ENCODE data around the gene KIF26A. TPM values are rescaled to one million over a fixed set of nuclear protein-coding genes. Genes with fewer than 3 reads are reported as not detected.
A peak's percentile ranks its signal among the peaks of the same experiment; 100 is the strongest.

KIF26A gene
- total RNA-seq, 6 donors from 2014 or later: 1.8 to 7.3 (median 3.5) TPM

- Histone ChIP-seq H3K27me3 (no peaks in the 10 kb centered on the region), H3K36me3 (peaks cover 0 to 12% (median 0%) of the 10 kb centered on the region in 4 donors), H3K4me1 (peaks cover 7 to 18% (median 15%) of the 10 kb centered on the region in 4 donors), H3K27ac (no peak overlapping the region), H3K4me3 (no peak overlapping the region), H3K9me3 (no peaks in the 10 kb centered on the region)
- TF ChIP-seq POLR2A (IDR thresholded peaks at IDR 0.05): no peak
- no peak for TF ChIP-seq CTCF (IDR thresholded peaks at IDR 0.05)
- TF ChIP-seq POLR2AphosphoS5 (IDR thresholded peaks at IDR 0.05): no peak
- DNase-seq: peak in 1 of 2 donors; percentile 74
- 50 to 88% methylated on average over 2 to 6 of the region's 15 CpGs for WGBS, 2 donors
- ATAC-seq (ENCODE audit: low FRiP score in 2 of 2): no peak
These were observed 15.9 kb downstream of the KIF26A start for GRCh38 chr14:104154246-104154645.

- Histone ChIP-seq H3K27ac (no peak overlapping the region), H3K4me1 (peaks cover 0 to 10% (median 4%) of the 10 kb centered on the region in 4 donors), H3K9me3 (no peaks in the 10 kb centered on the region), H3K36me3 (peaks cover 0 to 12% (median 0%) of the 10 kb centered on the region in 4 donors), H3K4me3 (no peak overlapping the region), H3K27me3 (no peaks in the 10 kb centered on the region)
- DNase-seq (no peak), ATAC-seq (ENCODE audit: low FRiP score in 2 of 2) (no peak)
- 81 to 85% methylated on average over 29 of the region's 29 CpGs for WGBS, 2 donors
- no peak for TF ChIP-seq POLR2A (IDR thresholded peaks at IDR 0.05)
- TF ChIP-seq EP300 (IDR thresholded peaks at IDR 0.05): no peak
- TF ChIP-seq CTCF (IDR thresholded peaks at IDR 0.05): no peak
- no peak for TF ChIP-seq POLR2AphosphoS5 (IDR thresholded peaks at IDR 0.05)
These were observed 17.1 kb downstream of the KIF26A start for GRCh38 chr14:104155513-104155912.

- Histone ChIP-seq H3K36me3 (peaks cover 0 to 12% (median 0%) of the 10 kb centered on the region in 4 donors), H3K27ac (no peak overlapping the region), H3K4me3 (no peak overlapping the region), H3K4me1 (peaks cover 0 to 10% (median 2%) of the 10 kb centered on the region in 4 donors), H3K27me3 (no peaks in the 10 kb centered on the region), H3K9me3 (no peaks in the 10 kb centered on the region)
- TF ChIP-seq POLR2A (IDR thresholded peaks at IDR 0.05): no peak
- no peak for TF ChIP-seq CTCF (IDR thresholded peaks at IDR 0.05)
- no peak for TF ChIP-seq POLR2AphosphoS5 (IDR thresholded peaks at IDR 0.05)
- TF ChIP-seq EP300 (IDR thresholded peaks at IDR 0.05): no peak
- WGBS, 2 donors: 89 to 93% methylated on average over 3 to 5 of the region's 5 CpGs
- ATAC-seq (ENCODE audit: low FRiP score in 2 of 2) (no peak), DNase-seq (no peak)
These were observed 17.8 kb downstream of the KIF26A start for GRCh38 chr14:104156142-104156541.

GRCh38 chr14:104157016-104157928, 18.9 kb downstream of the KIF26A start:
- H3K4me1 ChIP-seq: peaks cover 0 to 10% (median 2%) of the 10 kb centered on the region in 4 donors
- DNase-seq: no peak
- H3K27ac ChIP-seq: no peak overlapping the region
- no peaks in the 10 kb centered on the region for H3K9me3 ChIP-seq
- no peaks in the 10 kb centered on the region for H3K27me3 ChIP-seq
- 94% methylated on average over 24 to 42 of the region's 42 CpGs for WGBS, 2 donors
- no peak for TF ChIP-seq POLR2A (IDR thresholded peaks at IDR 0.05)
- no peak for TF ChIP-seq EP300 (IDR thresholded peaks at IDR 0.05)
- no peak for TF ChIP-seq CTCF (IDR thresholded peaks at IDR 0.05)
- TF ChIP-seq POLR2AphosphoS5 (IDR thresholded peaks at IDR 0.05): no peak
- H3K36me3 ChIP-seq: peaks cover 0 to 10% (median 0%) of the 10 kb centered on the region in 4 donors
- no peak for ATAC-seq (ENCODE audit: low FRiP score in 2 of 2)
- H3K4me3 ChIP-seq: no peak overlapping the region
